Hematopoietic multipotent progenitor cell treated with erythropoietin and hydrocortisone succinate and interleukin-3 and kit ligand, for 6 days (in vitro differentiated cells): Measurements from ENCODE around the gene ADCY2.

ENCODE experiments used
- DNase-seq: peaks from one replicate; pipeline ENCODE4 v3.0.0-alpha.2; 2015

Gene ADCY2

DNA sequence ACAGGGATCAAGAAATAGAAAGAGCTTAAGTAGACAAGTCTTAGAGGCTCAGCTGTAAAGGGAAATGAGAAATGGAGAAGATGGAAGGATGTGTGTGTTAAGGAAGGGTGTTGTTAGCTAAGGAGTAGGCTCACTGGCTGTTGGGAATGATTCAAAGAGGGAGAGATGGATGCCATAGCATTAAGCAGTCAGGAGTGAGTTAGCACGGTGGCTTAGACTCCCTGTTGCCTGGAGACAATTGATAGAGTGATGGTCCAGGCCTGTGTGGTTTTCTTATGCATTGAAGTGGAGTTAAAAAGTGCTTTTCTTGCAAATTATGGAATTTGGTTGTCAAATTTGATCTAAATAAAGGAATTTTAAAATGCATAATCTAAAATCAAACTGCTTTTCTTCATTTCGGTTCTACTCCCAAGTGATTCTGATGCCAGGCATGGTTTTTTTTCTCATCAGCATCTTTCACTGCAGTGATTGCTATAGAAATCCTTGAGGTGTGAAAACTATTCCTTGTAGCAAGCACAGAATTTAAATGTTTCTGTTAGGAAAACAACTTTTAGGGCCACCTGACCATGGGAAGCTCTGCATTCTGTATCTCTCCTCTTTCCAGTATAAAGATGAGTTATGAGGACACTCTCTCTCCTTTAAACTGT is 214.7 kb downstream of the ADCY2 start:
- DNase-seq: no peak

DNA sequence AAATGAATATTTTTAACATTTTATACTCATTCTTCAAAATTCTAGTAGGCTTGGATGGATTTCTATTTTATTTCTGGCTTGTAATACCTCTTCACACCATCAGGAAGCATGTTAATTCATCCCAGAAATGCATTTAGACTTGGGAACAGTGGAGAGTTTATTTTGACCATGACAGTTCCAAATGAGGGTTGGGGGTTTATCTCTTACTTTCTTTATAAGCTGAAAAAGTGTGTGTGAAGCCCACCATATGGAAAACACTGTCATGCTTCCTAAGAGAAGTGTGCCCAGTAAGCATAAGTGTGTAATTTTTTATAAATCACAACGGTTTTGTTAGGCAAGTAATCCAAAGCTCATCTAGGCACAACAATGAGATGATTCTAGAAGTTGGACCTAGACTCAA is 215.6 kb downstream of the ADCY2 start:
- DNase-seq: no peak

DNA sequence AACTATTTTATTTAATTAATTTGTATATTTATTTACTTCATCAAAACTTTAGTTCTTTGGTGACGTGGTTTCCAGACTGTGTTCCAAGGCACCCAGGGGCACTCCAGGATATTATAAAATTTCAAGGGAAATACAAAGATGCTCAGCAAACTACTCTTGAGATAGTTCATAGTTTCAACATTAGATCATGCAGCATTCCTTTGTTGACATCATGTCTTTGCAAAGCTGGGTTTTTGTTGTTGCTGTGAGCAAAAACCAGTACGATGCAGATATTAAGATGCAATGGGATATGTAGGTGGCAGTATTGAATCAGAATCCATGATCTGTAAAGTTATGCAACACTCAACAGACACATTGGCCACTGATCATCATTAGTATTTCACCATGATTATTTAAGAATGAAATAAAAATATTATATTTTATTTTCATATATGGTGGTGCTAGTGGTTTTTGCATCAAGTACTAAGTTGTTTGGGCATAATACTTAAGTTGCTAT is 219.7 kb downstream of the ADCY2 start:
- no peak for DNase-seq

DNA sequence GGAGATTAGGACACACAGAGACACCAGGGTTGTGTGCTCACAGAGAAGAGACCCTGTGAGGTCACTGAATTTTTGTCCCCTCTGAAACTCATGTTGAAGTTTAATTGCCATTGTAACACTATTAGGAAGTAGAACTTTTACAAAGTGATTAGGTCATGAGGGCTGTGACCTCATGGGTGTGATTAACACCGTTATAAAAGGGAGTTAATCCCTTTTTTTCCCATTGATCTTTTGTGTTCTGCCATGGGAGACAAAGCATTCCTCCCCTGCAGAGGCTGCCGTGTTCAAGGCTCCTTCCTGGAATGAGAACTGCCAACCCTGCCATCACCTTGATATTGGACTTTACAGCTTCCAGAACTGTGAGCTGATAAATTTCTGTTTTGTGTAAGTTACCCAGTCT is 221.0 kb downstream of the ADCY2 start:
- DNase-seq: no peak

DNA sequence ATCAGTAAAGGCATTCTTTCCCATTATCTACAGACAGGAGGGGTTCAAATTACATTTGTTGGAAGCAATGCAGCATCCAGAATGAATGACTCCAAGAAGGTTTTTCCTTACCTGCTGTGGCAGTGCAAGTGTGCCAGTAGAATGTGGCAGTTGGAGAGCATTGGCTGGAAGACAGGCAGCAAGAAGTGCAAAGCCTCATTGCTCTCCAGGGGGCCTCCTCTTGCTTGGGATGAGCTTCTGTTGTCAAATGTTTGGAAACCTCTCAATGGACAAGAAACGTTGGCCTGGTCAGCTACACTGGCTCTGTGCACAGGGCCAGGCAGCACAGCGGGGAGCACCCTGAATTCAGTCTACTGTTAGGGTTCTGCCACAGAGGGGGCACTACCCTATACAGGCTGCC is 226.6 kb downstream of the ADCY2 start:
- no peak for DNase-seq

DNA sequence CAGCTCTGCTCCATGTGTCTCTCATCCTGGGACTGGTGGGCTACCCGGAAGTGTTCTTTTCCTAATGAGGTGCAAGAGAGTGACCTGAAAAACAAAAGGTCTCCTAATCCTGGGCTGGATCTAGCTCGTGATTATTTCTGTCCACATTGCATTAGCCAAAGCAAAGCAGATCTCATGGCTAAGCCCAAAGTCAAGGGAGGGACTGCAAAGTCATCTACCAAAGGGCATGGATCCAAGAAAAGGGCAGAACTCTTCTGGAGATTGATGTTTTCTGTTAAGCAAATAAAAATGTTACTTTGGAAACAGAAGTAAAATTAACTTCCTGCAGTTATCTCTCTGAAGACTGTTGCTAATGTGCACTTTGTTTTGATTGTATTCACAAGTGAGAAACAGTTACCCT is 229.8 kb downstream of the ADCY2 start:
- DNase-seq: no peak

DNA sequence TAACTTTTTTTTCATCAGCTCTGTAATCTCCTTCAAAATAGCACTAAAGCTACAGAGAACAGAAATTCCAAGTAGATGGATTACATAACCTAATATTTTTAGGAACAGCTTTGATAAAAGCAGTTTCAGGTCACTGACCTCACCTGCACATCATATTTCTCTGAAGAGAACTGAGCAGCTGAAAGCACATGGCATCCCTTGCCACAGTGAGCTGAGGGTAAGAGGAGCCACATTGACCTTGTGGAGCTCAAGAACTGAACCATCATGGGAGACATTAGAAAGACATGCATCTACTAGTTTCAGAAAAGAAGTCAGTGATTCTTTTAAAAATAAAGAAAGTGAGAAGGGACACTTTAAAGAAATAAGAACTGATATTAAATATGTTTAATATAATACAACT is 232.3 kb downstream of the ADCY2 start:
- no peak for DNase-seq

DNA sequence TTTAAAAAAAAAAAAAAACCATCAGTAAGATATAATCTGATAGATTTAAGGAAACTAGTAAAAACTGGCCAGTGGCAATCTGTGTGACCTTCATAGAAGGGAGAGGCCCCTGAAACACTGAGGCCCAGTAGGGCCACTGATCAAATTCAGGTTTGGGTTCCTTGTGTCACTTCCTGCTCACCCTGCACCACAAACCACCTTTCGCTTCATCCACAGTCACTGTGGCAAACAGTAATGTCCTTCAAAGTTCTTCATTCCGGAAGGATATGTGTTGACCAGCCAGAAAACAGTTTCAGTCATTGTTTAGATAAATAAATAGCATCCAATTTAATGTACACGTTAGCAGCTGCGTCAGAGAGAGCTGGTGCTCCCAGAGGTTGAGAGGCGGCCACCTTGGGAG is 232.9 kb downstream of the ADCY2 start:
- DNase-seq: no peak

DNA sequence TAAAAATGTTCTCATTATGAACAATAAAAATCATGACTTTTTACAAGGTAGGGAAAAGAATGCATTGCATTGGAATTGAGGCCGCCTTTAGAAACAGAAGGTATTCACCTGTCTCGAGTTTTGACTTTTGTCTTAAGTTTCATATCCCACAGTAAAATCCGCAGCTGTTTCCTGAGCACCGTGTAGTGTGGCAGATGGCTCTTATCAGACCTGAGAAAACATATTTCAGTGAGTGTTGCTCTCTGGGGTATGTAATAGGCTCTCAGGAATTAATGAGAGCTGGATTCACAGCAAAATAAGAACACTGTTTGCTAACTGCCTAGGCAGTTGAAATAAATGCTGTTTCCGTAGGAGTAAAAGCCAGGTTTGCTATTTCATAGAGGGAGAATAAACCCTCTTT is 233.6 kb downstream of the ADCY2 start:
- no peak for DNase-seq

DNA sequence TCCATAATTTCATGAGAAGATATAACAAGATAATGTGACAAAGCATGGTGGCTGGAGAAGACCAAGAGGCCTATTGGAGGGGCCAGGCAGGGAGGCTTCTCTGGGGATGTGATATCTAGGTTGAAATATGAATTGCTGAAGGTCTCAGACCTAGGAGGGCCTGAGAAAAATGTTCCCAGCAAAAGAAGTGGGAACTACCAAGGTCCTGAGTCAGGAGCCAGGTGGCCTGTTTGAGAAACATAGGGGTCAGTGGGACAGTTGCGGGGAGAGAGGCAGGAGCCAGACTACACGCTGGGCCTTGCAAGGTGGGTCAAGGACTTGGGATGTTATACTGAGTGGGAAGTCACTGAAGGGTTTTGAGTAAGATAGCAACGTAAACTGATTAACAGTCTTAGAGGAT is 238.9 kb downstream of the ADCY2 start:
- no peak for DNase-seq

DNA sequence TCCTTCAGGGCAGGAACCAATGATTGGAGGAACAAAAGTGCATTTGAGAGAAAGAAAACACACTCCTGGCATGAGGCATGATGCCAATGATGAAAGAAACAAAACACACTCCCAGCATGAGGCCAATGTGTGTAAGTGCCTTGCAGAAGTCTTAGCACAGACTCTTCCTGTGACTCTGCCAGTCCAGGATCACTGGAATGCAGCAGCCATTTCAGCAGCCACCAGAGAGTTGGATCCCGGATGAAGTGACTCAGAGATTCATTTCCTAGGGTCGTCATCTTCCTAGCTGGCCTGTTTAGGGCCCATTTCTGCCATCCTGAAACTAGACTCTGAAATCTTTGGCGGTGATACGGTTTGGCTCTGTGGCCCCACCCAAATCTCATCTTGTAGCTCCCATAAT is 242.5 kb downstream of the ADCY2 start:
- no peak for DNase-seq

DNA sequence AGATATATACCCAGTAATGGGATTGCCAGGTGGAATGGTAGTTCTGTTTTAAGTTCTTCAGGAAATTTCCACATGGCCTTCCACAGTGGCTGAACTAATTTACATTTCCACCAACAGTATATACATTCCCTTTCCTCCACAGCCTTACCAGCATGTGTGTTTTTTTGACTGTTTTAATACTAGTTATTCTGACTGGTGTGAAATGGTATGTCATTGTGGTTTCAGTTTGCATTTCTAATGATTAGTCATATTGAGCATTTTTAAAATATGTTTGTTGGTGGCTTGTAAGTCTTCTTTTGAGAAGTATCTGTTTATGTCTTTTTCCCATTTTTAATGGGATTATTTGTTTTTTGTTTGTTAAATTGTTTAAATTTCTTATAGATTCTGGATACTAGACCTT is 246.1 kb downstream of the ADCY2 start:
- no peak for DNase-seq

DNA sequence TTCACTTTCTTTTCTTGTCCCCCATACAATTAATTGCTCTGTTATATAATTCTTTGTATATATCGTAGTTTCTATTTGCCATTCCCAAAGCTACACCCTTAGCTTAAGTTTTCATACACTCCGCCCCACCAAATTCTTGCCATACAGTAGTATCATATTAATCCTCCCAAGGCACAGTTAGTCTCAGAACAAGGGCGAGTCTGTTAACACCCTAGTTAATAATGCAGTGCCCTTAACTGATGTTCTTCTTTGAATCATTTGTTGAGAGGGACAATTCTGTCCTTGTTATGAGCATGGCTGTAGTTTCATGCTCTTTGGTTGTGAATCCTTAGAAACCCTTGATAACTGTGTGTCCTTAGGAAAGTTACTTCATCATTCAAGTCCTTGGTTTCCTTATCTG is 248.8 kb downstream of the ADCY2 start:
- no peak for DNase-seq

DNA sequence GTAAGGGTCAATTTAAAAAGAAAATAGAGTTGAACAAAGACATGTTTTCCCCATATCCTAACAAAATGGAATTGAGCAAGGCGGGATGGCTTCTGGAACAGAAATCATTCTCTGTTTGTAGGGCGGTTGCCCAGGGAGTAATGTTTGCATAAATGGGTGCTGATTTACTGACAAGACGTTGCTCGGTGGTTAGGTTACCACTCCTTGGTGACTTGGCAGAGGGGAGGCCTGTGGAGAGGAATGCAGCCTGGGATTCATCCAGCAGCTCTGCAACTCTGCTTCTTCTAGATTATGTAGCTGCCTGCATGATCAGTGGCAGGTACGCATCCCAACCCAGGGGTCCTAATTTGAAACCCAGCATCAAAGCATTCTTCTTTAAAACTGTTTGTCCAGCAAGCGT is 254.8 kb downstream of the ADCY2 start:
- DNase-seq: no peak

DNA sequence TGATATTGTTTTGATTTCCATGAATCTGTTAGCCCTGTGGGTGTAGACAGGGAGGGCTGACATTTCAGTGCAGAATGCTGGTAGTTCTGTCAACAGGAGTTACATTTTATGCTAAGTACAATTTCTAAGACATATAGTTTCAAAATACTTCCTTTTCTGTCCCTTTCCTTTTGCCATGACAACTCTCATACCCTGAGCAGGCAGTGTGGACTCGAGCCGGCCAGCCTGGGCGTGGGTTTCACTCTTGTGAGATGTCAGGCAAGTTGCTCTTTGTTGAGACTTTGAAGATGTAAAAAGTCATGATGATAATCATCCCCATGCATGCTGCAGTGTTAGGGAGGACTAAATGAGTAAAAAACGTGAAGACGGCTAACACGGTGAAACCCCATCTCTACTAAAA is 257.1 kb downstream of the ADCY2 start:
- DNase-seq: no peak

DNA sequence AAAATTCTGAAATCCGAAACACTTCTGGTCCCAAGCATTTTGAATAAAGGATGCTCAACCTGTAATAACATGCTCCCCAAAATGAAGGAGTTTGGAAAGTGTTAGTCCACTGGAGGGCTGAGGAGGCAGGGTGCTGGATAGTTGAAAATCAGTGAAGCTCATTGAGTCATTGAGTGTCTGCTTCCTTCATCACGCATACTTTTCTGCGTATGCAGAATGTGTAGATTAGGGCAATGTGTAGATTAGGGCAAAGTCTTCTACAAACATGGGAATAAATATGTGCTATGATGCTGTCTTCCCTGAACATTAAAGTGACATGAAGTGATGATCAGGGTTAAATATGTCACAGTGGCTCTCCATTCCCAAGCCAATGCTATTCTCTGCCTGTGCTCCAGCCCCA is 261.2 kb downstream of the ADCY2 start:
- no peak for DNase-seq

DNA sequence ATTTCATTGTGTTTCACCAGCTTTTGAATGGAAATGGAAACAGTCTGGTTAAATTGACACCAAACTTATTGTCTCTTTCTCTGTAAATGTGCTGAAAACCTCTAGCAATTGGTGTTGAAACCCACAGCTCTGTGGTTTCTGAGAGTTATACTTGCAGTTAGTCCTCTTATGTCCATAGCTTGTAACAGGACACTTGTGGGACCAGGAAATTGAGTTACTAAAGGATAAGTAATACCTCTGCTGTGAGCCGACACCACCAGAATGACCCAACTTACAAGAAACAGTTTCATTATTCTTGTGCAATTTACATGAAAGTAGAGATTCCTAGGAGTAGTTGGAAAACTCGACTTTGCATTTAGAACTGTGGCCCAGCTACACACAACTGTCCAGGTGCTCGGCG is 263.5 kb downstream of the ADCY2 start:
- DNase-seq: no peak

DNA sequence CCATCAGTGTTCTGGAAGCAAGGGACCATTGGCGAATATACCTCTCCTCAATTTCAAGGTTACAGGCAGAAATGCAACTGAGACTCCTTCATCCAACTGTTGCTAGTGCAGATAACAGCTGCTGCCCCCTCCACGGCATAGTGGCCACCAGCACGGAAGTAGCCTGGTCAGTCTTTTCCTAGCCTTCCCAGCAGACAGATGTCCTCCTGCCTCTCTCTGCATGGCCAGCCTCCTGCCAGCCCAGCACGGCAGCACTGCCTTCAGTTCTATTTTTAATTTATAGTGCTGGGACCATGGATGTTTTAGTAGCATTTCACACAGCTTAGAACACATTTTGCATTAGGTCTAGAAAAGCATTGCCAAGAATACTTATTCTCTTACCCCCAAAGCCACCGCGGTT is 266.4 kb downstream of the ADCY2 start:
- DNase-seq: no peak

DNA sequence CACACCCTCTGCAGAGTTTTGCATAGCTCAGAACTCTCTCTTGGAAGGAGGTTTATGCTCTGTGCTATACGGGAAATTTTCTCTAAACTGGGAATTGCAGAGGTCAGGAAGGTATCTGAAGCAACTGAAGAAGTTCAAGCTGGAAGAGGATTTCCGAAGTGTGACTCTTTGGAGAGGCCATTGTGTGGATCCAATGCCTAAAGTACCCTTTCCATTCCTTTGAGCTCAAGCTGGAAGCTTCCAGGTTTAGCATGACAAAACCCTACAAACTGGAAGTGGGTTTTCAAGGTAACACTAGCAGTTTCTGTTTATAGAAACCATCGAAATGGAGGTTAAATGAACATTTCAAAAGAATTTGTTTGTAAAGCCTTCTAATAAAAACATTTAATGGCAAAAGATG is 267.9 kb downstream of the ADCY2 start:
- DNase-seq: no peak

DNA sequence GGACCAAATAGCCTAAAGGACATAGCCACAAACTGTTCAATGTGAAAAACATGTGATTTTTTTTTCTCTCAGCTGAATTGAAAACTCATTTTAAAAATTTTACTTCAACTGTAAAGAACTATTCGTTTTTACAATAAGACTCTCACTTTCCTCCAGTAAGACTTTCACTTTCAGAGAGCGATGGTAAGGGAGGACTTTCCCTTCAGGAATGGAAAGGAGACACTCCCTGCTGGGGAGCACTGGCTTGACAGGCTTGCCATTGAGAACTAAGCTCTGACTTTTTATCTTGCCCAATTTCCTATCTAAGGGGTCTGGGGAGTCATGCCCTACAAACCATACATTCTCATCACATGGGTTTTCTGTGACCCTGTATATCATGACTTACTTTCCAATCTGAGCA is 268.3 kb downstream of the ADCY2 start:
- DNase-seq: no peak

DNA sequence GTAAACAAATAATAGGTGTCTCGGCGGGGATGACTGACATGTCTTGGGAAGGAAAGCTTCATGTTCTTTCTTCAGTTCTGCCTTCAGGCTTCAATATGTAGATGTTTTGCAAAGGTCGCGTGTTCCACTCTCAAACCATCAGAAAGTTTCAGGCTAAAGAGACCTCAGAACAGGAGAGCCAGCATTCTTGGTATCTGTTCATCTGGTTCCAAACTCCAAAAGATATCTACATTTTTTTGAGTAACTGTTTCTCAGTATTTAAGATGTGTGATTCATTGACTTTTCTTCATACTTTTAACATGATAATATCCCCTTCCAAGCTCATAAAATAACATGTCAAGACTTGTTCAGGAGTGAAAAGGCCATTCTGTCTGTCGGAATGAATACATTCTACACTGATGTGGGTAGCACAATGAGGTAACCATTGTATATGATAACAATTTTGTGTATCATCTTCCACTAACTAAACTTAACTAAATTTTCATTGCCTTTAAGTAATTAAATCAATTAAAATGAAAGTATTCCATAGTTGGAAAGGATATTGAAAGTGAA is 271.4 kb downstream of the ADCY2 start:
- DNase-seq: no peak

DNA sequence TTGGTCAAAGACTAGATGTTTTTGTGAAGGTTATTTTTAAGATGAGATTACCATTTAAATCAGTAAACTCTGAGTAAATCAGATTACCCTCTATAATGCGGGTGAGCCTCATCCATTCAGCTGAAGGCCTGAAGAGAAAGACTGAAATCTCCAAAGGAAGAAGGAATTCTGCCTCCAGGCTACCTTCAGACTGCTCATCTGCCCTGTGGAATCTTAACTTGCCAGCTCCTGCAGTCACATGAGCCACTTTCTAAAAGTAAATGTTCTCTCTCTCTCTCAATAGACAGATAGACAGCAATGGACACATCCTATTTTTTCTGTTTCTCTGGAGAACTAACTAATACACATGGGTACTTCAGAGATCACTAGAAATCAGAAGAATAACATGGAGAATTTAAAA is 272.2 kb downstream of the ADCY2 start:
- no peak for DNase-seq

DNA sequence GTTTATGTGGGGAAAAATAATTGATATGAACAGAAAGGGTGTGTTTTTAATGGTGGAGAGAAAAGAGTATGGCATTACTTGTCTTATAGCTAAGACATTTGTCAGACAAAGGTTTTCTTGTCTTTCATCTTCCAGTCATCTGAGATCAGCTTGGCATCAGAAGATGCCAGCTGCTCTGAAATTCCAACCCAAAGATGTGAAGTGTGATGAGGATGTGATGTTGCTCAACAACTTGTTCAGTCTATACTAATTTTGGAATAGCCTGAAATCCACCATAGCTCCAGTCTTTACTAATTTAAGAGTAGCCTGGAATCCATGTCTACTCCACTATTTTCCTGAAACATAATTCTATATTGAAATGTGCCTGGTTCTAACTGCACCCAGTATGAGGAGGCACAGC is 272.7 kb downstream of the ADCY2 start:
- no peak for DNase-seq

DNA sequence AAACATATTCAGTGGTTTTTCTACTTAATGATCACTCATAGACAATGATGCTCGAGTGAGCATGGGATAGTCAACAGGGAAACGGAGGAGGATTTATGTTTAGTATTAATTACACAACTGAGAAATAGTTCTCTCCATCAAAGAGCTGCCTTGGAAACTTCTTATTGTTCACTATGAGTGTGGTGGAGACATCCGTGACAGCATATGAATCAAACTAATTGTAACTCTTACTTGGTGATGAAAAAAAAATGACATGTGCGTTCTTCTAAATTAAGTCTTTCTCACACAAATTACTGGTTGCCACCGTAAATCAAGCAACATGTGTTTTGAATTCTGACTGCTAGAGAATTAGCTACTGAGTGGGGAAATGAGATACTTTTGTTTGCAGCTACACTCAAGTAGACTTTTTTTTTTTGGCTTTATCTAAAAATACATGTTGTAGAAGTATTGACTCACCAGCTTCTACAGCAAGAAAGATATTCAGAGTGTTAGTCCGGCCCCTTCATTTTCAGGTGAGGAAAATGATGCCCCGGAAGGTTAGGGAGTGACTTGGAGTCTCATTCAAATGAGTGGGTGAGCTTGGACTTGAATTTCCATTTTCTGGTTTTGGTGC is 275.5 kb downstream of the ADCY2 start:
- DNase-seq: no peak

DNA sequence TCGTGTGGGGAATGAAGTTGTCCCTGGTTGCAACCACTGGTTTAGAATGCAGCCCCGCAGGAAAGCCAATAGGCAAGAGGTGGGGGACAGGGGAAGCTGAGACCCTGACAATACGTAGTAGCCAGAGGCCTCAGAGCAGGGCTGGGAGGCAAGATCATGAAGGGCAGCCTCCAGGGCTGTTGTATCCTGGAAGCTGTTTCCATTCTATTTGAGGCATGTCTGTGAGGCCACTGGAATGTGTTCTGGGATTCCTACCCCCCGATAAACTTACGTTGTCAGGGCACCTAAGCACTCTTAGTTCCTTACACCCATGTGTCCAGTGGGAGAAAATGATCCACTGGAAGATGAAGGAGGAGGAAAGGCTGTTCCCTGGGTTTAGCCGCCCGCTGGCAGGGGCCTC is 277.7 kb downstream of the ADCY2 start:
- no peak for DNase-seq
